ENCODE data around the gene INS.

INS gene

GRCh38 chr11:2135018-2135569 is 25.9 kb downstream of the INS start:
- Histone ChIP-seq H3K9me3 (ENCODE audit: insufficient read depth, low read length) (no peaks in the 10 kb centered on the region), H3K36me3 (ENCODE audit: low read length) (no peaks in the 10 kb centered on the region), H3K79me2 (ENCODE audit: insufficient read depth, low read length) (no peaks in the 10 kb centered on the region), H3K4me2 (ENCODE audit: low read depth, low read length, poor library complexity, severe bottlenecking) (no peak overlapping the region), H3K9ac (ENCODE audit: low read length) (no peak overlapping the region), H3K27me3 (ENCODE audit: low read length) (no peaks in the 10 kb centered on the region), H3K27ac (ENCODE audit: low read depth, low read length) (no peak overlapping the region), H2AFZ (ENCODE audit: low read depth, low read length, severe bottlenecking) (no peak overlapping the region), H3K9me2 (replicated peaks; ENCODE audit: insufficient read depth, low read length) (no peaks in the 10 kb centered on the region), H3K4me3 (ENCODE audit: insufficient read depth, low read length, poor library complexity, severe bottlenecking) (no peak overlapping the region), H3F3A (ENCODE audit: insufficient read depth) (no peaks in the 10 kb centered on the region), H4K20me1 (ENCODE audit: low read depth, low read length) (no peaks in the 10 kb centered on the region)
- TF ChIP-seq CTCF (IDR thresholded peaks at IDR 0.05; ENCODE audit: insufficient read depth, low read length, poor library complexity, severe bottlenecking) = no peak
- no peak for TF ChIP-seq EZH2phosphoT487 (conservative IDR thresholded peaks at IDR 0.05; ENCODE audit: low read length)

- TF ChIP-seq CTCF (IDR thresholded peaks at IDR 0.05; ENCODE audit: insufficient read depth, low read length, poor library complexity, severe bottlenecking) (no peak), EZH2phosphoT487 (conservative IDR thresholded peaks at IDR 0.05; ENCODE audit: low read length) (no peak)
- Histone ChIP-seq H3K79me2 (ENCODE audit: insufficient read depth, low read length) (no peaks in the 10 kb centered on the region), H4K20me1 (ENCODE audit: low read depth, low read length) (no peaks in the 10 kb centered on the region), H3F3A (ENCODE audit: insufficient read depth) (no peaks in the 10 kb centered on the region), H3K9ac (ENCODE audit: low read length) (no peak overlapping the region), H3K4me2 (ENCODE audit: low read depth, low read length, poor library complexity, severe bottlenecking) (no peak overlapping the region), H3K27ac (ENCODE audit: low read depth, low read length) (no peak overlapping the region), H3K9me3 (ENCODE audit: insufficient read depth, low read length) (no peaks in the 10 kb centered on the region), H3K27me3 (ENCODE audit: low read length) (no peaks in the 10 kb centered on the region), H2AFZ (ENCODE audit: low read depth, low read length, severe bottlenecking) (no peak overlapping the region), H3K36me3 (ENCODE audit: low read length) (no peaks in the 10 kb centered on the region), H3K4me3 (ENCODE audit: insufficient read depth, low read length, poor library complexity, severe bottlenecking) (no peak overlapping the region), H3K9me2 (replicated peaks; ENCODE audit: insufficient read depth, low read length) (no peaks in the 10 kb centered on the region)
Observed at GRCh38 chr11:2134022-2135010, 26.7 kb downstream of the INS start.

GRCh38 chr11:2133241-2134021 is 27.6 kb downstream of the INS start:
- Histone ChIP-seq H3K27me3 (ENCODE audit: low read length) (no peaks in the 10 kb centered on the region), H2AFZ (ENCODE audit: low read depth, low read length, severe bottlenecking) (no peak overlapping the region), H4K20me1 (ENCODE audit: low read depth, low read length) (no peaks in the 10 kb centered on the region), H3K4me3 (ENCODE audit: insufficient read depth, low read length, poor library complexity, severe bottlenecking) (no peak overlapping the region), H3K36me3 (ENCODE audit: low read length) (no peaks in the 10 kb centered on the region), H3K27ac (ENCODE audit: low read depth, low read length) (no peak overlapping the region), H3K79me2 (ENCODE audit: insufficient read depth, low read length) (no peaks in the 10 kb centered on the region), H3F3A (ENCODE audit: insufficient read depth) (no peaks in the 10 kb centered on the region), H3K4me2 (ENCODE audit: low read depth, low read length, poor library complexity, severe bottlenecking) (no peak overlapping the region), H3K9me3 (ENCODE audit: insufficient read depth, low read length) (no peaks in the 10 kb centered on the region), H3K9me2 (replicated peaks; ENCODE audit: insufficient read depth, low read length) (no peaks in the 10 kb centered on the region), H3K9ac (ENCODE audit: low read length) (no peak overlapping the region)
- no peak for TF ChIP-seq EZH2phosphoT487 (conservative IDR thresholded peaks at IDR 0.05; ENCODE audit: low read length)
- no peak for TF ChIP-seq CTCF (IDR thresholded peaks at IDR 0.05; ENCODE audit: insufficient read depth, low read length, poor library complexity, severe bottlenecking)

Data from SU-DHL-6 (cell line).